Activated CD4-positive, alpha-beta T cell treated with anti-CD3 and anti-CD28 coated beads, Interleukin-2, Interleukin-6, amounts not matched to agents 100 ng/mL and 50 ng/mL, durations not matched to agents 16 hours and 8 hours (primary cell): ENCODE measurements around the gene ARHGAP27.
"Not testable (repeated sequence)": the region's sequence is repeated elsewhere in the genome, so short reads cannot be mapped to it uniquely, and the experiment has no call there.

Experiments used
- DNase-seq: peaks from one replicate; pipeline ENCODE4 v3.0.0-alpha.2; 2020

The ARHGAP27 gene

GRCh38 chr17:45446872-45447625, 14.4 kb upstream of the ARHGAP27 start:
- not testable (repeated sequence) for DNase-seq

- DNase-seq = peak; percentile 73
Measured at GRCh38 chr17:45445901-45446743, 13.5 kb upstream of the ARHGAP27 start.

- DNase-seq = not testable (repeated sequence)
Measured at GRCh38 chr17:45444856-45445820, 12.5 kb upstream of the ARHGAP27 start.

GRCh38 chr17:45444301-45444700, 11.6 kb upstream of the ARHGAP27 start:
- DNase-seq = not testable (repeated sequence)

GRCh38 chr17:45443371-45444260, 10.9 kb upstream of the ARHGAP27 start:
- DNase-seq = not testable (repeated sequence)

- no peak for DNase-seq
Measured at GRCh38 chr17:45441526-45442310, 9.0 kb upstream of the ARHGAP27 start.

- DNase-seq = not testable (repeated sequence)
Measured at GRCh38 chr17:45440839-45441515, 8.3 kb upstream of the ARHGAP27 start.

- no peak for DNase-seq
Measured at GRCh38 chr17:45440161-45440778, 7.6 kb upstream of the ARHGAP27 start.

- DNase-seq = no peak
Measured at GRCh38 chr17:45438931-45439610, 6.4 kb upstream of the ARHGAP27 start.

GRCh38 chr17:45437465-45438283, 5.0 kb upstream of the ARHGAP27 start:
- no peak for DNase-seq

GRCh38 chr17:45436625-45437464, 4.2 kb upstream of the ARHGAP27 start:
- DNase-seq = no peak

- no peak for DNase-seq
Measured at GRCh38 chr17:45436161-45436560, 3.5 kb upstream of the ARHGAP27 start.

GRCh38 chr17:45435481-45435880, 2.8 kb upstream of the ARHGAP27 start:
- no peak for DNase-seq

GRCh38 chr17:45433159-45433535, 477 bp upstream of the ARHGAP27 start:
- DNase-seq = no peak

- peak; percentile 77 for DNase-seq
Measured at GRCh38 chr17:45431531-45432404, 902 bp downstream of the ARHGAP27 start.
